Type B pancreatic cell (in vitro differentiated cells): ENCODE results near the gene ADGRG6. TPM values are rescaled to one million over a fixed set of nuclear protein-coding genes. Genes with fewer than 3 reads are reported as not detected.

ENCODE experiments used
- DNase-seq: peaks from one replicate; pipeline ENCODE4 v3.0.0; 2021; ENCODE audit warnings: mixed read lengths; ENCODE audit not compliant: unreplicated experiment; ENCODE audit errors: extremely low spot score
- H3K27ac Mint-ChIP-seq: 2 replicates; pipeline ENCODE4 v1.8.0; 2021; ENCODE audit warnings: mild to moderate bottlenecking, mixed read lengths
- H3K27me3 Mint-ChIP-seq: 2 replicates; pipeline ENCODE4 v1.8.0; 2021; ENCODE audit warnings: mixed read lengths
- H3K36me3 Mint-ChIP-seq: 2 replicates; pipeline ENCODE4 v1.8.0; 2021; ENCODE audit warnings: mixed read lengths
- H3K4me1 Mint-ChIP-seq: one replicate; pipeline ENCODE4 v1.8.0; 2021; ENCODE audit warnings: mixed read lengths; ENCODE audit not compliant: unreplicated experiment
- H3K4me3 Mint-ChIP-seq: 2 replicates; pipeline ENCODE4 v1.8.0; 2021; ENCODE audit warnings: mild to moderate bottlenecking, mixed read lengths
- H3K9me3 Mint-ChIP-seq: 2 replicates; pipeline ENCODE4 v1.8.0; 2021; ENCODE audit warnings: mixed read lengths
- CTCF ChIP-seq: fragments of 200-600 bp; sonication (generic); conservative IDR thresholded peaks from 2 replicates; pipeline ENCODE4 v1.5.0; 2021; ENCODE audit warnings: antibody characterized with exemption, mild to moderate bottlenecking
- total RNA-seq: library from RNA; stranded (reverse); gene quantifications from 2 replicates; pipeline ENCODE4 v1.2.1, GENCODE V29; 2021; ENCODE audit warnings: low replicate concordance

The ADGRG6 gene
- total RNA-seq, 1 donor from 2014 or later: 26.7 TPM

- H3K27me3 Mint-ChIP-seq: no peaks in the 10 kb centered on the region
- DNase-seq: no peak
- H3K9me3 Mint-ChIP-seq: no peaks in the 10 kb centered on the region
- no peak for TF ChIP-seq CTCF
- H3K4me3 Mint-ChIP-seq: no peak overlapping the region
- no peak overlapping the region for H3K27ac Mint-ChIP-seq
- no peaks in the 10 kb centered on the region for H3K36me3 Mint-ChIP-seq
- H3K4me1 Mint-ChIP-seq: no peaks in the 10 kb centered on the region
Observed at GRCh38 chr6:142482974-142483373, 181.2 kb downstream of the ADGRG6 start.

GRCh38 chr6:142485256-142485655, 183.4 kb downstream of the ADGRG6 start:
- H3K9me3 Mint-ChIP-seq: no peaks in the 10 kb centered on the region
- no peak overlapping the region for H3K4me3 Mint-ChIP-seq

GRCh38 chr6:142489722-142490610, 188.2 kb downstream of the ADGRG6 start:
- Mint-ChIP-seq H3K36me3 (no peaks in the 10 kb centered on the region), H3K27ac (no peak overlapping the region), H3K4me1 (no peaks in the 10 kb centered on the region), H3K9me3 (no peaks in the 10 kb centered on the region), H3K27me3 (peaks cover 6% of the 10 kb centered on the region), H3K4me3 (no peak overlapping the region)
- no peak for TF ChIP-seq CTCF
- no peak for DNase-seq

More at GRCh38 chr6:142485256-142485655, 183.4 kb downstream of the ADGRG6 start:
- Mint-ChIP-seq H3K27me3 (no peaks in the 10 kb centered on the region), H3K36me3 (no peaks in the 10 kb centered on the region), H3K4me1 (no peaks in the 10 kb centered on the region), H3K27ac (no peak overlapping the region)
- no peak for TF ChIP-seq CTCF
- DNase-seq: no peak

Other genes starting within 250 kb of the ADGRG6 start
- gene GJE1, start 169.1 kb upstream of the ADGRG6 start, total RNA-seq: not detected in 2 replicates
- gene NMBR, start 154.9 kb upstream of the ADGRG6 start, total RNA-seq: 0.22 TPM in 1 of 2 replicates, not detected in the other
- gene VTA1, start 154.7 kb upstream of the ADGRG6 start, total RNA-seq: 49.9 and 53.7 TPM in 2 replicates